Fibroblast of skin of left biceps (primary cell): ENCODE data around the gene DAAM2.

Experiments used
- DNase-seq, 2 experiments: peaks; one replicate each; pipeline ENCODE4 v3.0.0-alpha.2; 2013; ENCODE audit warnings: low read depth in 2 of 2

Gene DAAM2

DNA sequence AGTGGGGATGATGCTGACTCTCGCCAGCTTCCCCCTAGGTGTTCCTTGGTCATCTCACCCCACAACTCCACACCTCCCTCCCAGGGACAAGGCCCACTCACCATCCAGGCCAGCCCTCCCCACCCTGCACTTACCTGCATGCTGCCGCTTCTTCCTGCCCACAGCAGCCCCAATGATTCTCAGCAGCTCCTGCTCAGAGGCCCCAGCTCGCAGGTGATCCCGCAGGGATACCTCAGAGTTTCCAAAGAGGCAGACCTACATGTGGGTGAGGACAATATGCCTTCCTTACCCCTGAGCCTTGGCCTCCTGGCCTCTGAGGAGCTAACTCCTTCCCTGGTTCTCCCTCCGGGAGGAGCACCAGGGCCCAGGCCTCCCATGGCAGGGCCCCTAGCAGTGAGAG is 117.5 kb downstream of the DAAM2 start:
- no peak for DNase-seq

- DNase-seq, result no peak
Observed at GRCh38 chr6:39910164-39910563, 118.0 kb downstream of the DAAM2 start.

DNA sequence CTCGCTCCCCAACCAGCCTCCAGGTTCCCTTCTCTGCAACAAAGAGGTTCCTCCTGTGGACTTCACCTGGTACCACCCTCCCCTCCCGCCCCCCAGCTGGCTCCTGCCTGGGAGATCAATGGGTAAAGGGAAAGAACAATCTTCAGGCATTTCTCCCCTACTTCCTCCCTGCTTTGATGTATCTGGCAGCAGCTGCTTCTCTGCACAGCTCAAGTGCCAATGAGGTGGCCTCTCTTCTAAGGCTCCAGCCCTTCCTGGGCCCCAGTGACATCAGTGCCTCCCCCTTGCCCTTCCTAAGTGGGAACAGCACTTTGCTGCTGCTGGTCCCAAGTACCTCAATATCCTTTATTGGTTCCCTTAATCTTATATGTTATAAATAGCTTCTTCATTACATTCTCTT is 118.6 kb downstream of the DAAM2 start:
- DNase-seq, result no peak

DNA sequence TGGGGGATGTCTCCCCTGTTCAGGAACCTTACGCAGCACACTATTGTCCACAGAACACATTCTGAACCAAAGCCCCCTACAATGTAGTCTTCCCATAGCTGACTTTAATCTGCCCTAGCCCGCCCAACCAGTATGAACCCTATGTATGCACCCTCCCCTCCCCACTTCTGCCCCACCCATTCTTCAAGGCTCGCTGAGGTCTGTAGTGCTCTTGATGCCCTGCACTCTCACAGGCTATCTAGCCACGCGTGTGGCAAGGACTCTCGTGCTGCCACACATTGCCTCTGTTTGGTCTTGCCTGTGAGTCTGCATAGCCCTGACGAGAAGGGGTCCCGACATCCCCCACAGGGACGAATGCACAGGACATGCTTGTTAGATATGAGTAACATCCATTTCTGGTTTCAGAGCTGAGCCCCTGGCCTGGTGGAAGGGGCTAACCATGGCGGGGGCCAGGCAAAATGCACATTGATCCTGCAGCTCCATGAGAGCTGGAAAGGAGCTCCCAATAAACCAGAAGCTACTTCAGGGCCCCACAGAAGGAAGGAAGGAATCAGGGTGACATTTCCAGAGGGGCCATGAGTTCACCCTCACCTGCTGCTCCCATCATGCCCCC is 119.4 kb downstream of the DAAM2 start:
- DNase-seq, result no peak

DNA sequence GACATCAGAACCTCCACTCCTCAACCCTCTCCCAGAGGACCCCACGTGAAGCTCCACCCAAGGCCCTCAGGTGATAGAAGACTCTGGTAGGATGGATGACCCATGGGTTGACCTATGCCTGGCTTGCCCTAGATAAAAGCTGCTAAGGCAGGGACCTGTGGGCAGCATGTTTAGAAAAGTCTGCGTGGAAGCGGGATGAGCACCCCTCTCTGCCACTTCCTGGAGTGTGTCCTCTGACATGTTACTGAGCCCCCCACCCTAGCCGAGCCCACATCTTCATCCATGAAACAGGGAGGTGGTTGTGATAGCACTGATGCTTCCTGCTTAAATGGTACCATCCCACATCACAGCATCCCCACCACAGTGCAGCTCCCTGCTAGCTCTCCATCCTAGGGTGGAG is 120.3 kb downstream of the DAAM2 start:
- no peak for DNase-seq

DNA sequence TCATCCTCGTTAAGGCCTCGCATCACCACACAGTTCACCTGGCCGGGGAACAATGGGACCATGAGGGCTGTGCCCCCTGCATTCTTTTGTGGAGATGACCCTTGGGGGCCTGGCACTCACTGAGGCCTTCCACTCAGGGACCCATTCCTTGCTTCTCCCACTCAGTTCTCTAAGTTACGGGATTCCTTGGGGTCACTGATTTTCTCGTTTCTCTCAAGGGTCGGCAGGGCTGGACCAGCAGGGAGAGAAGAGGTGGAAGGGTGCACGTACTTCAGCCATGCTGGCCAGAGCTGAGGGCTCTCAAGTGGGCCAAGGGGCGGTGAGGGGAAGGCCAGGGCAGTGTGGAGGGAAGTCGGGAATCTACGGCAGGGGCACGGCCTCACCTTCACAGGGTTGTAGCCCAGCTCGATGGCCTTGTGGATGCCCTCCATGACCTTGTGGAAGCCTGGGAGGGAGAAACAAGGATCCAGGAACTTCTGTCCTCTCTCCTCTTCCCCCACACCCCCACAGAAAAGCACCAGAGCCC is 121.3 kb downstream of the DAAM2 start:
- DNase-seq, result no peak

GRCh38 chr6:39914239-39914638 is 122.1 kb downstream of the DAAM2 start:
- no peak for DNase-seq

DNA sequence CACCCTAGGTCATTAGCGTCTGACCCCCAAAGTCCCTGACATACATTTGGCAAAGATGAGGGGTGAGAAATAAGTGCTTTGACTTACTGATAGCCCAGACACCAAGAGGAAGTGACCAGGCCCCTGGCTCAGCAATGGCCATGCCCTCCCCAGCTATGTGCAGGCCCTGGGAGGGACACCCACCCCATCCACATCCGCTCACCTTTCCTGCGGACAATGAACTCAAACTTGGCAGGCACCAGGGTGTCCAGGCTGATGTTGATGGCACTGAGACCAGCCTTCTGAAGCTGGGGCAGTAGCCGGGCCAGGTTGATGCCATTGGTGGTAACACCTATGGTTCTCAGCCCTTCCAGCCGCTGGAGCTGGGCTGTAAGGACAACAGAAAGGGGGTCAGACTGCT is 123.7 kb downstream of the DAAM2 start:
- DNase-seq, result no peak

DNA sequence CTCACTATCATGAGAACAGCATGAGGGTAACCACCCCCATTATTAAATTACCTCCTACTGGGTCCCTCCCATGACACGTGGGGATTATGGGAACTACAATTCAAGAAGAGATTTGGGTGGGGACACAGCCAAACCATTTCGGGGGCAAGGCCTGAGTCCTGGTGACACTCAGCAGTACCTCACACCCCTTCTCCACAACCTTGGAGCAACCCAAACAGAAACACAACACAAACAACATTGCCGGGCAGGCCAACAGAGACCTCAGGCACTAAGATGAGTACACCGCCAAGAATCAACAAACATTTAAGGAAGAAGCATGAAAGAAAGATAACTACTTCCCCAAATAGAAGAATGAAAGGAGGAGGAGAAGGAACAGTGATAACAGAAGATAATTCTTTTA is 125.2 kb downstream of the DAAM2 start:
- no peak for DNase-seq

GRCh38 chr6:39917981-39918380 is 125.8 kb downstream of the DAAM2 start:
- DNase-seq, result no peak

- no peak for DNase-seq
Observed at GRCh38 chr6:39918831-39919230, 126.7 kb downstream of the DAAM2 start.

DNA sequence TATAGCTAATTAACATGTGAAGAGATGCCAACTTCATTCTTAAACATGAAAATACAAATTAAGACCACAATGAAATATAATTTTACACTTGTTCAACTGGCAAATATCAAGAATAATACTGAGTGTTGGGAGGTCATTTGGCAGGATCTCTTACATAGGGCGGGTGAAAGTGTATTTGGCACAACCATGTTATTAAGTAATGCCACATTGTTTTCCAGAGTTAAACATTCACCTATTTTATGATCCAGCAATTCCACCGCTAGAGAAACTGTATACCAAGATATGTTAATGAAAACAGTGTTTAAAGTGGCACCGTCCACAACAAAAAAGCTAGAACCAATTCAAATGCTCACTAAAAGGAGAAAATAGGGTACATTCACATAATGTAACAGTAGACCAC is 128.0 kb downstream of the DAAM2 start:
- DNase-seq, result no peak

- DNase-seq, result no peak
Observed at GRCh38 chr6:39922821-39923220, 130.6 kb downstream of the DAAM2 start.

DNA sequence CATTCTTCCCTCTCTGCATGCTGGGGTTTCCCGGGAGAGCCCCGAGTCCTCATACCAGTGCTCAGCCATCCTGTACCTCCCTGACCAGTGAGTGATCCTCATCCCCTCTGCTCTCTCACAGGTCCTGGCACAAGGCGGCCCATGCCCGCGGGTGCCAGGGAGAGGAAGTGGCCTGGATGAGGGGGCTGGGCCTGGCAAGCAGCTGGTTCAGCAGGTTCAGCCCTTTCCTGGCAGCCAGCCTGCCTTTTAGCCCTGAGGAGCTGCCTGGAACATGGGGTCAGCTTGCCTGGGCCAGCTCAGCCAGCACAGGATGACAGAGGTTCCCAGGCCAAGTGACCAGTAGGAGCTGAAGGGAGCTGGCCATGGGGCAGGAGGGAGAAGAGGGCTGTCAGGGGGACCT is 131.2 kb downstream of the DAAM2 start:
- no peak for DNase-seq

DNA sequence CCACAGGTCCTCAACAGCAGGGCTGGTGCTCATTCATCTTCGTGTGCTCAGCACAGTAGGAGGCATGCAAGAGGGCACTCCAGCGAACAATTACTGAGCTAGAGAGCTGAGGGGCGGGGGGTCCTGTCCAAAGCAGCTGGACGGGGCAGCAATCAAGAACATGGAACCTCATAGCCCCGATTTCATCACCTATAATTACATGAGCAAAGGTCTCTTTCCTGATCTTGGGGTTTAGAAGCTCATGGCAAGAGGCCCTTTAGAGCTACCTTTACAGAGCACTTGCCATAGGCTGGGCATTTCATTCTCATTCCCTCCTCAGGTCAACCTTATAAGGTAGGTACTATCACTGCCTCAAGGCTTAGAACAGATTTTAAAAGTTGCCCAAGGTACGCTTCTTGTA is 131.7 kb downstream of the DAAM2 start:
- no peak for DNase-seq

GRCh38 chr6:39924283-39924682 is 132.1 kb downstream of the DAAM2 start:
- DNase-seq, result no peak

- DNase-seq, result no peak
Observed at GRCh38 chr6:39925191-39925930, 133.2 kb downstream of the DAAM2 start.

DNA sequence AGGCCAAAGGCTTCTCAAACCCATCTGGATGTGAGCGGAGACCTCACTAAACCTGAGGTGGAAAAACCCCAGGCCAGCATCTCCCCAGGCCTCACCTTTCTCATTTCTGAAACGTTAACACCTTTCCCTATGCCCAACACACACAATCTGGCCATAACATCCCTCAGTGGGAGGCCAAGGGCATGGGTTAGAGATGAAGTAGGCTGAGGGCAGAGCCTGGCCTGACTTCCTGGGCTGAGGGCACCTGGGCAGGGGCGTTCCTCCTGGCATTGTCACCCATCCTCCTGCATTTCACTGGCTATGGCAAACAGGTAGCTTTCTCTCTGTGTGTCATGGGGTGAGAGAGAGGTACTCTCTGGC is 133.7 kb downstream of the DAAM2 start:
- DNase-seq, result no peak

- DNase-seq, result no peak
Observed at GRCh38 chr6:39926668-39927067, 134.5 kb downstream of the DAAM2 start.

DNA sequence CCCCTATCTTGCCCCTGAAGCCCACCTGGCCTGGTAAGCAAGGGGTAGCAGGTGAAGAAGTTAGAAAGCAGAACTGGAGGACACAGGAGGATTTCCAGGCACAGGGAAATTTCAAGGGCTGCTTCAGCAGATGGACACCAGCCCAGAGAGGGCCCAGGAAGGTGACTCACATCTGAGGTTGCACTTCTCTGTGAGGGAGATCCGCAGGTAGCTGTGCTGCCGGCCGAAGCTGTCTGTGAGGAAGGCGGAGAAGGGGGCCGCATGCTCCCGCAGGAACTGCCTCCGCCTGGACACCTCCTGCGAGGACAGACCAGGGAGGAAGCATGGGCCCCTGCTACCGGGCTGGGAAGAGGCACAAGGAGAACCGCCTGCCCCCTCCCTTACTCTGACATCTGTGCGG is 135.0 kb downstream of the DAAM2 start:
- no peak for DNase-seq

GRCh38 chr6:39929039-39929732 is 137.0 kb downstream of the DAAM2 start:
- no peak for DNase-seq

- no peak for DNase-seq
Observed at GRCh38 chr6:39929733-39930461, 137.7 kb downstream of the DAAM2 start.
